ENCODE data around the gene POU3F1. TPM values are rescaled to one million over a fixed set of nuclear protein-coding genes. Genes with fewer than 3 reads are reported as not detected.

Gene POU3F1
- total and polyA plus RNA-seq, 4 donors: 0.04 to 0.20 (median 0.17) TPM

GRCh38 chr1:38030596-38031512 lies 15.7 kb downstream of the POU3F1 start:
- TF ChIP-seq CTCF (IDR thresholded peaks at IDR 0.05; ENCODE audit: control extremely low read depth, extremely low read depth): no peak
- no peak overlapping the region for H3K4me3 ChIP-seq
- H3K9me3 ChIP-seq (ENCODE audit: control insufficient read depth in 4 of 4, insufficient read depth in 3 of 4, low read length in 3 of 4): no peaks in the 10 kb centered on the region
- DNase-seq: peak in 1 of 3 donors; percentile 17
- H3K27me3 ChIP-seq (ENCODE audit: control insufficient read depth in 3 of 3, insufficient read depth in 3 of 3, low read length in 2 of 3): no peaks in the 10 kb centered on the region
- WGBS, 2 donors: 74% methylated on average over 17 of the region's 17 CpGs
- H3K36me3 ChIP-seq (ENCODE audit: control insufficient read depth in 4 of 4, insufficient read depth in 4 of 4, low read length in 4 of 4): peaks cover 0 to 7% (median 0%) of the 10 kb centered on the region in 4 donors
- no peak overlapping the region for H3K9ac ChIP-seq (ENCODE audit: insufficient read depth in 1 of 2, low read length in 2 of 2)
- peaks cover 2 to 30% (median 11%) of the 10 kb centered on the region in 5 donors for H3K4me1 ChIP-seq (ENCODE audit: control insufficient read depth in 5 of 5, insufficient read depth in 5 of 5, low read length in 5 of 5)
- no peak for ATAC-seq (ENCODE audit: insufficient read depth, low FRiP score)
- H3K27ac ChIP-seq (ENCODE audit: low read depth in 1 of 2, low read length in 1 of 2): no peak overlapping the region

- peaks cover 2 to 30% (median 11%) of the 10 kb centered on the region in 5 donors for H3K4me1 ChIP-seq (ENCODE audit: control insufficient read depth in 5 of 5, insufficient read depth in 5 of 5, low read length in 5 of 5)
- peaks cover 4 to 13% (median 9%) of the 10 kb centered on the region in 4 donors for H3K36me3 ChIP-seq (ENCODE audit: control insufficient read depth in 4 of 4, insufficient read depth in 4 of 4, low read length in 4 of 4)
- TF ChIP-seq CTCF (IDR thresholded peaks at IDR 0.05; ENCODE audit: control extremely low read depth, extremely low read depth): no peak
- peak; percentile 56 to 78 (median 64) for DNase-seq
- ATAC-seq (ENCODE audit: insufficient read depth, low FRiP score): no peak
- 13 to 14% methylated on average over 12 of the region's 12 CpGs for WGBS, 2 donors
- H3K9ac ChIP-seq (ENCODE audit: insufficient read depth in 1 of 2, low read length in 2 of 2): no peak overlapping the region
- no peaks in the 10 kb centered on the region for H3K9me3 ChIP-seq (ENCODE audit: control insufficient read depth in 4 of 4, insufficient read depth in 3 of 4, low read length in 3 of 4)
- no peak overlapping the region for H3K27ac ChIP-seq (ENCODE audit: low read depth in 1 of 2, low read length in 1 of 2)
- H3K4me3 ChIP-seq: no peak overlapping the region
- H3K27me3 ChIP-seq (ENCODE audit: control insufficient read depth in 3 of 3, insufficient read depth in 3 of 3, low read length in 2 of 3): no peaks in the 10 kb centered on the region
These were observed 16.7 kb downstream of the POU3F1 start for GRCh38 chr1:38029685-38030511.

DNA sequence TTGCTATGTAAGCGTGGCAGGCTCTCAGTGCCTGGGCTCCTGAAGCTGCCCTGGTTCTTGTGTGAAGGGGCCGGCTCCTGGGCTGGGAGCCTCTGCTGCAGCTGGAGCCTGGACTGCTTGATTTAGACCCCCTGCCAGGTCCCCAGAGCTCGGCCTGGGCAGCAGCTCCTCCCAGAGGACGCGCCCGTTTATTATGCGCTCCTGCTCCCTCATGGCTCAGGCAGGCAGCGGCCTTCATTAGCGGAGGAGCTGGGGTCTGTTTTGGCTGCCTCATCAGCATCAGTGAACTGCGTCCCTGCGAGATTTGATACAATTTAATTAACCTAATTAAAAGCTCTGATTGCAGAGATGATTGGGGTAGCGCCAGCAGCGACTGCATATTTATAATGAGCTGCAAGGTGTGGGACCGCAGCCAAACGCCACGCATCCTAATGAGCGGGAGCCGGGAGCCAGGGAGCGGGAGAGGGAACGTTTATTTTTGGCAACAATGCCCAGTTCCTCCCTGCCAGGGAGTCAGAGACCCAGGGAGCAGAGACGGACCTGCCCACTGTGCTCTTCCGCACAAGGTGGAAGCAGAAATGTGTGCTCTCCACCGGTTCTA lies 17.4 kb downstream of the POU3F1 start:
- H3K9me3 ChIP-seq (ENCODE audit: control insufficient read depth in 4 of 4, insufficient read depth in 3 of 4, low read length in 3 of 4): no peaks in the 10 kb centered on the region
- H3K9ac ChIP-seq (ENCODE audit: insufficient read depth in 1 of 2, low read length in 2 of 2): no peak overlapping the region
- ATAC-seq (ENCODE audit: insufficient read depth, low FRiP score) (no peak), DNase-seq (peak; percentile 76 to 80 (median 77))
- peaks cover 6 to 15% (median 10%) of the 10 kb centered on the region in 4 donors for H3K36me3 ChIP-seq (ENCODE audit: control insufficient read depth in 4 of 4, insufficient read depth in 4 of 4, low read length in 4 of 4)
- TF ChIP-seq CTCF (IDR thresholded peaks at IDR 0.05; ENCODE audit: control extremely low read depth, extremely low read depth): no peak
- H3K27me3 ChIP-seq (ENCODE audit: control insufficient read depth in 3 of 3, insufficient read depth in 3 of 3, low read length in 2 of 3): no peaks in the 10 kb centered on the region
- no peak overlapping the region for H3K27ac ChIP-seq (ENCODE audit: low read depth in 1 of 2, low read length in 1 of 2)
- peaks cover 2 to 30% (median 11%) of the 10 kb centered on the region in 5 donors for H3K4me1 ChIP-seq (ENCODE audit: control insufficient read depth in 5 of 5, insufficient read depth in 5 of 5, low read length in 5 of 5)
- WGBS, 2 donors: 42 to 57% methylated on average over 23 of the region's 23 CpGs
- no peak overlapping the region for H3K4me3 ChIP-seq

All from lung (tissue), 12 donors.